ENCODE measurements around the gene NEUROD4.

Gene NEUROD4

GRCh38 chr12:55041345-55042055, 21.7 kb downstream of the NEUROD4 start:
- no peak overlapping the region for H3K27ac ChIP-seq
- TF ChIP-seq ZFX (IDR thresholded peaks at IDR 0.05; ENCODE audit: borderline replicate concordance) (no peak), CTCF (IDR thresholded peaks at IDR 0.05) (no peak)

- TF ChIP-seq CTCF (IDR thresholded peaks at IDR 0.05): no peak
- TF ChIP-seq ZFX (IDR thresholded peaks at IDR 0.05; ENCODE audit: borderline replicate concordance): no peak
- no peak overlapping the region for H3K27ac ChIP-seq
Observed at GRCh38 chr12:55043542-55043941, 23.8 kb downstream of the NEUROD4 start.

GRCh38 chr12:55044135-55044534, 24.4 kb downstream of the NEUROD4 start:
- no peak for TF ChIP-seq CTCF (IDR thresholded peaks at IDR 0.05)
- TF ChIP-seq ZFX (IDR thresholded peaks at IDR 0.05; ENCODE audit: borderline replicate concordance): no peak
- H3K27ac ChIP-seq: no peak overlapping the region

- H3K27ac ChIP-seq: no peak overlapping the region
- TF ChIP-seq CTCF (IDR thresholded peaks at IDR 0.05): no peak
- TF ChIP-seq ZFX (IDR thresholded peaks at IDR 0.05; ENCODE audit: borderline replicate concordance): no peak
Observed at GRCh38 chr12:55049676-55050075, 29.9 kb downstream of the NEUROD4 start.

- no peak for TF ChIP-seq CTCF (IDR thresholded peaks at IDR 0.05)
- no peak for TF ChIP-seq ZFX (IDR thresholded peaks at IDR 0.05; ENCODE audit: borderline replicate concordance)
- H3K27ac ChIP-seq: no peak overlapping the region
Observed at GRCh38 chr12:55051197-55051947, 31.6 kb downstream of the NEUROD4 start.

- TF ChIP-seq CTCF (IDR thresholded peaks at IDR 0.05) (no peak), ZFX (IDR thresholded peaks at IDR 0.05; ENCODE audit: borderline replicate concordance) (no peak)
- no peak overlapping the region for H3K27ac ChIP-seq
Observed at GRCh38 chr12:55057481-55057880, 37.7 kb downstream of the NEUROD4 start.

GRCh38 chr12:55058082-55058481, 38.3 kb downstream of the NEUROD4 start:
- no peak overlapping the region for H3K27ac ChIP-seq
- no peak for TF ChIP-seq CTCF (IDR thresholded peaks at IDR 0.05)
- TF ChIP-seq ZFX (IDR thresholded peaks at IDR 0.05; ENCODE audit: borderline replicate concordance): no peak
